ENCODE results near the gene TAF11.

Gene TAF11

DNA sequence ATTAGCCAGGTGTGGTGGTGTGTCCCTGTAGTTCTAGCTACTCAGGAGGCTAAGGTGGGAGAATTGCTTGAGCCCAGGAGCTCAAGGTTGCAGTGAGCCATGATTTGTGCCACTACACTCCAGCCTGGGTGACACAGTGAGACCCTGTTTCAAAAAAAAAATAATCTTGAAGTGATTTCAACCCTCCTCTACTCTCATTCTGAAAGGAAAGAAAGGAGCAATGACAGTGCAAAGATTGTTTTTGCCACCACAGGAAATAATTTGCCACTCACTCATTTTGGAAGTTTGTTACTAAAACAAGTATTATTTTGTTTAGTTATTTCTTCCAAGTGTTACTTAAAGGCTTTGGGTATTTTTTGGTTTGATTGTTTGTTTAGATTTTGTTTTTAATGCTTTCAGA is 50.3 kb downstream of the TAF11 start:
- Histone ChIP-seq H3K27me3 (ENCODE audit: insufficient read depth, low read depth, severe bottlenecking) (no peaks in the 10 kb centered on the region), H3K27ac (no peak overlapping the region), H3K9me3 (ENCODE audit: severe bottlenecking) (no peaks in the 10 kb centered on the region), H3K4me3 (ENCODE audit: low read depth, low read length) (no peak overlapping the region), H3K36me3 (peaks cover 63% of the 10 kb centered on the region)
- no peak for DNase-seq
- TF ChIP-seq CTCF (IDR thresholded peaks at IDR 0.05; ENCODE audit: low read depth, low read length): no peak

DNA sequence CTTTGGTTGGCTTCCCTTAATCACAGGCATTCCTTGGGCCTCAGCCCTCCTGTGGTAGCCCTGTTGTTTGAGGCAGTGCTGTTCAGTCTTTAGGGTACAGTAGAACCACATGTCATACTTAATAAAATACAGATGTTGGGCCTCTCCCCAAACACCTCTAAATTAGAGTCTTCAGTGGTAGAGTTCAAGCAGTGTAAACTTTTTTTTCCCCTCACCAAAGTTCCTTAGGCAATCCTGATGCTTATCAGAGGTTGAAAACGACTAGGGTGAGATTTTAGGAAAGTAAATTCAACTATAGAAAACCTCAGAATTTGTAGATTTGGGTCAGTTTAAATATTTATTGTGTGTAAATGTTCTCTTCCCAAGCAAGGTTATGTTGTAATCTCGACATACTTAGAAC is 51.4 kb downstream of the TAF11 start:
- no peak for TF ChIP-seq CTCF (IDR thresholded peaks at IDR 0.05; ENCODE audit: low read depth, low read length)
- no peaks in the 10 kb centered on the region for H3K27me3 ChIP-seq (ENCODE audit: insufficient read depth, low read depth, severe bottlenecking)
- H3K27ac ChIP-seq: no peak overlapping the region
- peaks cover 68% of the 10 kb centered on the region for H3K36me3 ChIP-seq
- H3K4me3 ChIP-seq (ENCODE audit: low read depth, low read length): no peak overlapping the region
- DNase-seq: no peak
- H3K9me3 ChIP-seq (ENCODE audit: severe bottlenecking): no peaks in the 10 kb centered on the region

DNA sequence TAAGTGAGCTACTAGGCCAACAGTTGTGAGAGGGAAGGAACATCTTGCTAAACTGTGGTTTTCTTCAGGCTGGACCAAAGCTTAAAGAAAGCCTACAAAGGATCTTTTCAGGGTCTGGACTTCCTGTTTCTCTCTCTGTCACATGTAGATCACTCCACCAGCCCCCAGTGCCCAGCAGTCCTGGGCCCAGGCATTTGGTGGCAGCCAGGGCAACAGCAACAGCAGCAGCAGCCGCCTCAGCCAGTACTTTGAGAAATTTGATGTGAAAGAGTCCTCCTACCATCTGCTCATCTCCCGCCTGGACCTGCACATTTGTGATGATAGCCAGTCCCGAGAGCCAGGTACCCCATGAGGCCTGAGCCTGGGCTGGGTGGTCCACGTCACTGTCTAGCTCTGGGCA is 51.8 kb downstream of the TAF11 start:
- H3K27ac ChIP-seq: no peak overlapping the region
- no peak for DNase-seq
- H3K4me3 ChIP-seq (ENCODE audit: low read depth, low read length): no peak overlapping the region
- H3K27me3 ChIP-seq (ENCODE audit: insufficient read depth, low read depth, severe bottlenecking): no peaks in the 10 kb centered on the region
- no peaks in the 10 kb centered on the region for H3K9me3 ChIP-seq (ENCODE audit: severe bottlenecking)
- TF ChIP-seq CTCF (IDR thresholded peaks at IDR 0.05; ENCODE audit: low read depth, low read length): no peak
- H3K36me3 ChIP-seq: peaks cover 73% of the 10 kb centered on the region

- no peak for TF ChIP-seq CTCF (IDR thresholded peaks at IDR 0.05; ENCODE audit: low read depth, low read length)
- H3K27me3 ChIP-seq (ENCODE audit: insufficient read depth, low read depth, severe bottlenecking): no peaks in the 10 kb centered on the region
- DNase-seq: no peak
- H3K9me3 ChIP-seq (ENCODE audit: severe bottlenecking): no peaks in the 10 kb centered on the region
- no peak overlapping the region for H3K4me3 ChIP-seq (ENCODE audit: low read depth, low read length)
- no peak overlapping the region for H3K27ac ChIP-seq
- peaks cover 79% of the 10 kb centered on the region for H3K36me3 ChIP-seq
These were observed 52.9 kb downstream of the TAF11 start for GRCh38 chr6:34834789-34835518.

GRCh38 chr6:34832942-34833341 is 54.9 kb downstream of the TAF11 start:
- Histone ChIP-seq H3K27ac (no peak overlapping the region), H3K4me3 (ENCODE audit: low read depth, low read length) (no peak overlapping the region), H3K36me3 (peaks cover 79% of the 10 kb centered on the region), H3K27me3 (ENCODE audit: insufficient read depth, low read depth, severe bottlenecking) (no peaks in the 10 kb centered on the region), H3K9me3 (ENCODE audit: severe bottlenecking) (no peaks in the 10 kb centered on the region)
- TF ChIP-seq CTCF (IDR thresholded peaks at IDR 0.05; ENCODE audit: low read depth, low read length): no peak
- DNase-seq: no peak

DNA sequence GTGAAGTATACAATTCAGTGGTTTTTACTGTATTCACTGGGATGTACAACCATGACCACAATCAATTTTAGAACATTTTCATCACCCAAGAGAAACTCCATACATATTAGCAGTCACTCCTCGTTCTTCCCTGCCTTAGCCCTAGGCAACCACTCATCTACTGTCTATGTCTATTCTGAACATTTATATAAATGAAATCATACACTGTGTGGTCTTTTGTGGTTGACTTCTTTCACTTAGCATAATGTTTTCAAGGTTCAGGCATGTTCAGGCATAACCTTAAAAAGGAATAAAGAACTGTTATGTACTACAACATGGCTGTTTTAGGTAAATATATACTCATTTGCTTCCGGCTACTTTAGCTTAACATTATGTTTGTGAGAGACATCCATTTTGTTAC is 58.7 kb downstream of the TAF11 start:
- Histone ChIP-seq H3K9me3 (ENCODE audit: severe bottlenecking) (no peaks in the 10 kb centered on the region), H3K27ac (peak overlapping the region; percentile 23; the same call in 1 of the 2 replicates), H3K4me3 (ENCODE audit: low read depth, low read length) (no peak overlapping the region), H3K27me3 (ENCODE audit: insufficient read depth, low read depth, severe bottlenecking) (no peaks in the 10 kb centered on the region), H3K36me3 (peaks cover 76% of the 10 kb centered on the region)
- TF ChIP-seq CTCF (IDR thresholded peaks at IDR 0.05; ENCODE audit: low read depth, low read length): no peak
- DNase-seq: no peak
